Measurements from ENCODE around the gene OR11G2. TPM values are rescaled to one million over a fixed set of nuclear protein-coding genes. Genes with fewer than 3 reads are reported as not detected.
A peak's percentile ranks its signal among the peaks of the same experiment; 100 is the strongest.
"Not testable (repeated sequence)": the region's sequence is repeated elsewhere in the genome, so short reads cannot be mapped to it uniquely, and the experiment has no call there.

Gene OR11G2
- total and polyA plus RNA-seq, 2 experiments from 2014 or later = not detected

DNA sequence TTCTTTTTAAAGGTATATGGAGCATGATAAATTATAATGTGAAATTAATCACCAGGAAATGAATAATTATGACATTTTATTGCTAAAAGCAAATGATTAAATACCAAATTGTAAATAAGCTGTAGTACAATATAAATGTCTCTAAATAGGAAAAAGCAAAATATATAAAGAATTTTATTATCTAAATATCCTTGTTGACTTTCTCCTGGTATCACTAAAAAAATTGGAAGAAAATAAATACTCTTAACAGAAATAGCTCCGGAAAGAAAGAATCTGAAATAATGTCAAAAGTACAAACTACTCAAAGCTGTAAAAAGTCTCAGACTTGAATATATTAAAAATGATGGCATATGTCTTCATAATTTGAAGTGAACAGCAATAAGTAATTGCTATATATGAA, 38.0 kb downstream of the OR11G2 start, which contains the start of gene OR11H7 (continued):
- TF ChIP-seq, protein P1, sequence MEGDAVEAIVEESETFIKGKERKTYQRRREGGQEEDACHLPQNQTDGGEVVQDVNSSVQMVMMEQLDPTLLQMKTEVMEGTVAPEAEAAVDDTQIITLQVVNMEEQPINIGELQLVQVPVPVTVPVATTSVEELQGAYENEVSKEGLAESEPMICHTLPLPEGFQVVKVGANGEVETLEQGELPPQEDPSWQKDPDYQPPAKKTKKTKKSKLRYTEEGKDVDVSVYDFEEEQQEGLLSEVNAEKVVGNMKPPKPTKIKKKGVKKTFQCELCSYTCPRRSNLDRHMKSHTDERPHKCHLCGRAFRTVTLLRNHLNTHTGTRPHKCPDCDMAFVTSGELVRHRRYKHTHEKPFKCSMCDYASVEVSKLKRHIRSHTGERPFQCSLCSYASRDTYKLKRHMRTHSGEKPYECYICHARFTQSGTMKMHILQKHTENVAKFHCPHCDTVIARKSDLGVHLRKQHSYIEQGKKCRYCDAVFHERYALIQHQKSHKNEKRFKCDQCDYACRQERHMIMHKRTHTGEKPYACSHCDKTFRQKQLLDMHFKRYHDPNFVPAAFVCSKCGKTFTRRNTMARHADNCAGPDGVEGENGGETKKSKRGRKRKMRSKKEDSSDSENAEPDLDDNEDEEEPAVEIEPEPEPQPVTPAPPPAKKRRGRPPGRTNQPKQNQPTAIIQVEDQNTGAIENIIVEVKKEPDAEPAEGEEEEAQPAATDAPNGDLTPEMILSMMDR (conservative IDR thresholded peaks at IDR 0.05; ENCODE audit: low read depth in 2 of 2) = no peak
- TF ChIP-seq POLR2AphosphoS5 (IDR thresholded peaks at IDR 0.05; ENCODE audit: low read depth) (no peak), STAT1 (IDR thresholded peaks at IDR 0.05; ENCODE audit: unreplicated experiment) (no peak), EZH2phosphoT487 (IDR thresholded peaks at IDR 0.05; ENCODE audit: unreplicated experiment) (no peak)

- H3K27me3 ChIP-seq (ENCODE audit: insufficient read depth); H3K27me3 Mint-ChIP-seq (ENCODE audit: insufficient read depth, low read depth, poor library complexity); H3K27ac Mint-ChIP-seq: not testable (repeated sequence)
These were observed 44.7 kb downstream of the OR11G2 start for GRCh38 chr14:20235415-20235814.

DNA sequence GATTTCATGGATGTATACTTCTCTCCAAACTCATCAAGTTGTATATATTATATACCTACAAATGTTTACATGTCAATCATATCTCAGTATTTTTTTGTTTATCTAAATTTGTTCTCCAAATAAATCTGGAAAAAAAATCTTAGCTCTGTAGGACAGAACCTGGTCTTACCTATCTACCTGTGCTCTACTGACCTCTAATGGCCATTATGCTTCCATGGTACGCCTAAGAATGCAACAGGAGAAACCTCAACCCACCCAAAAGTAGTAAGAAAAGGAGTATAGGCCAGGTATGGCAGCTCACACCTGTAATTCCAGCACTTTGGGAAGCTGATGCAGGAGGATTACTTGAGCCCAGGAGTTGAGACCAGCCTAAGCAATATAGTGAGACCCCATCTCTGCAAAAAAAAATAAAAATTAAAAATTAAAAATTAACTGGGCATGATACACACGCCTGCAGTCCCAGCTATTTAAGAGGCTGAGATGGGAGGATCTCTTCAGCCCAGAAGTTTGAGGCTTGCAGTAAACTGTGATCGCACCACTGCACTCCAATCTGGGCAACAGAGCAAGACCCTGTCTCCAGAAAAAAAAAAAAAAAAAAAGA, 57.0 kb downstream of the OR11G2 start:
- H3K27ac Mint-ChIP-seq = no peak overlapping the region
- Histone ChIP-seq H3K4me3 (no peak overlapping the region), H3K27ac (ENCODE audit: low read depth) (no peak overlapping the region), H2AFZ (no peak overlapping the region), H3K4me2 (no peak overlapping the region), H4K20me1 (replicated peaks; ENCODE audit: insufficient read depth) (no peaks in the 10 kb centered on the region), H3K27me3 (ENCODE audit: insufficient read depth) (no peaks in the 10 kb centered on the region), H3F3A (replicated peaks; ENCODE audit: low read depth) (no peaks in the 10 kb centered on the region), H3K36me3 (ENCODE audit: insufficient read depth) (peaks cover 4% of the 10 kb centered on the region; the same call in 1 of the 2 replicates), H3K79me2 (replicated peaks; ENCODE audit: insufficient read depth) (no peaks in the 10 kb centered on the region), H3K4me1 (ENCODE audit: insufficient read depth) (no peaks in the 10 kb centered on the region), H3K9me2 (ENCODE audit: insufficient read depth) (no peaks in the 10 kb centered on the region)
- no peaks in the 10 kb centered on the region for H3K27me3 Mint-ChIP-seq (ENCODE audit: insufficient read depth, low read depth, poor library complexity)
- H3K36me3 Mint-ChIP-seq (ENCODE audit: low read depth) = peaks cover 11% of the 10 kb centered on the region; the same call in 2 of the 3 replicates
- ATAC-seq (no peak), DNase-seq (ENCODE audit: low spot score) (peak; percentile 66)
- TF ChIP-seq CREB1 (CRISPR knock-in tag; IDR thresholded peaks at IDR 0.05; ENCODE audit: low read depth) (no peak), POLR2AphosphoS5 (IDR thresholded peaks at IDR 0.05; ENCODE audit: low read depth) (no peak), EZH2 (IDR thresholded peaks at IDR 0.05; ENCODE audit: low read depth, unreplicated experiment) (no peak)
- TF ChIP-seq, protein P1 (conservative IDR thresholded peaks at IDR 0.05; ENCODE audit: low read depth in 2 of 2) = peak; percentile 36 to 69
- H3K9me3 Mint-ChIP-seq = peaks cover 71% of the 10 kb centered on the region
- no peaks in the 10 kb centered on the region for H3K4me1 Mint-ChIP-seq
- H3K4me3 Mint-ChIP-seq = no peak overlapping the region

More at GRCh38 chr14:20235415-20235814, 44.7 kb downstream of the OR11G2 start:
- not testable (repeated sequence) for H3K36me3 ChIP-seq (ENCODE audit: insufficient read depth); H3K4me1 Mint-ChIP-seq; H3K9me2 ChIP-seq (ENCODE audit: insufficient read depth); H3K79me2 ChIP-seq (replicated peaks; ENCODE audit: insufficient read depth); H3K27ac ChIP-seq (ENCODE audit: low read depth); DNase-seq (ENCODE audit: low spot score); H4K20me1 ChIP-seq (replicated peaks; ENCODE audit: insufficient read depth); H3K4me3 ChIP-seq; H3K4me1 ChIP-seq (ENCODE audit: insufficient read depth); H3K4me3 Mint-ChIP-seq; H3K4me2 ChIP-seq; H2AFZ ChIP-seq; H3F3A ChIP-seq (replicated peaks; ENCODE audit: low read depth); ATAC-seq
- Mint-ChIP-seq H3K9me3 (peaks cover 41% of the 10 kb centered on the region), H3K36me3 (ENCODE audit: low read depth) (peaks cover 13% of the 10 kb centered on the region; the same call in 1 of the 3 replicates)

Small RNA genes within 50 kb of the gene (small RNA-seq; reads per million reads assigned to genes)
- not detected for gene GTF2IP22 (ENCODE audit: low replicate concordance)

Other genes with a start within 250 kb of the OR11G2 start
- not detected in 2 replicates for gene OR4K15, start 215.3 kb upstream of the OR11G2 start, total RNA-seq (2014; rRNA removed; shearing (Covaris generic))
- gene OR4K15, start 215.3 kb upstream of the OR11G2 start, polyA plus RNA-seq (2016; fragmentation: Nextera tagmentation; extraction: Ambion mirVana) = not detected in 2 replicates
- not detected in 2 replicates for gene OR4Q2, start 188.7 kb upstream of the OR11G2 start, total RNA-seq (2014; rRNA removed; shearing (Covaris generic))
- gene OR4Q2, start 188.7 kb upstream of the OR11G2 start, polyA plus RNA-seq (2016; fragmentation: Nextera tagmentation; extraction: Ambion mirVana) = not detected in 2 replicates
- gene OR4K14, start 171.6 kb upstream of the OR11G2 start, total RNA-seq (2014; rRNA removed; shearing (Covaris generic)) = not detected in 2 replicates
- gene OR4K14, start 171.6 kb upstream of the OR11G2 start, polyA plus RNA-seq (2016; fragmentation: Nextera tagmentation; extraction: Ambion mirVana) = not detected in 2 replicates
- gene OR4K13, start 154.9 kb upstream of the OR11G2 start, total RNA-seq (2014; rRNA removed; shearing (Covaris generic)) = not detected in 2 replicates
- not detected in 2 replicates for gene OR4K13, start 154.9 kb upstream of the OR11G2 start, polyA plus RNA-seq (2016; fragmentation: Nextera tagmentation; extraction: Ambion mirVana)
- gene OR4L1, start 130.9 kb upstream of the OR11G2 start, total RNA-seq (2014; rRNA removed; shearing (Covaris generic)) = not detected in 2 replicates
- gene OR4L1, start 130.9 kb upstream of the OR11G2 start, polyA plus RNA-seq (2016; fragmentation: Nextera tagmentation; extraction: Ambion mirVana) = not detected in 2 replicates
- gene OR4K17, start 80.2 kb upstream of the OR11G2 start, total RNA-seq (2014; rRNA removed; shearing (Covaris generic)) = not detected in 2 replicates
- not detected in 2 replicates for gene OR4K17, start 80.2 kb upstream of the OR11G2 start, polyA plus RNA-seq (2016; fragmentation: Nextera tagmentation; extraction: Ambion mirVana)
- gene OR4N5, start 52.1 kb upstream of the OR11G2 start, total RNA-seq (2014; rRNA removed; shearing (Covaris generic)) = not detected in 2 replicates
- gene OR4N5, start 52.1 kb upstream of the OR11G2 start, polyA plus RNA-seq (2016; fragmentation: Nextera tagmentation; extraction: Ambion mirVana) = not detected in 2 replicates
- not detected in 2 replicates for gene OR11H6, start 32.8 kb downstream of the OR11G2 start, total RNA-seq (2014; rRNA removed; shearing (Covaris generic))
- not detected in 2 replicates for gene OR11H6, start 32.8 kb downstream of the OR11G2 start, polyA plus RNA-seq (2016; fragmentation: Nextera tagmentation; extraction: Ambion mirVana)
- gene OR11H7, start 38.1 kb downstream of the OR11G2 start, total RNA-seq (2014; rRNA removed; shearing (Covaris generic)) = not detected in 2 replicates
- not detected in 2 replicates for gene OR11H7, start 38.1 kb downstream of the OR11G2 start, polyA plus RNA-seq (2016; fragmentation: Nextera tagmentation; extraction: Ambion mirVana)
- not detected in 2 replicates for gene OR11H4, start 48.4 kb downstream of the OR11G2 start, total RNA-seq (2014; rRNA removed; shearing (Covaris generic))
- gene OR11H4, start 48.4 kb downstream of the OR11G2 start, polyA plus RNA-seq (2016; fragmentation: Nextera tagmentation; extraction: Ambion mirVana) = not detected in 2 replicates
- 14.6 and 16.4 TPM in 2 replicates for gene TTC5, start 115.1 kb downstream of the OR11G2 start, total RNA-seq (2014; rRNA removed; shearing (Covaris generic))
- 9.3 and 11.9 TPM in 2 replicates for gene TTC5, start 115.1 kb downstream of the OR11G2 start, polyA plus RNA-seq (2016; fragmentation: Nextera tagmentation; extraction: Ambion mirVana)
- gene CCNB1IP1, start 142.4 kb downstream of the OR11G2 start, total RNA-seq (2014; rRNA removed; shearing (Covaris generic)) = 247 and 254 TPM in 2 replicates
- 108 and 110 TPM in 2 replicates for gene CCNB1IP1, start 142.4 kb downstream of the OR11G2 start, polyA plus RNA-seq (2016; fragmentation: Nextera tagmentation; extraction: Ambion mirVana)
- gene PARP2, start 152.7 kb downstream of the OR11G2 start, total RNA-seq (2014; rRNA removed; shearing (Covaris generic)) = 27.0 and 27.8 TPM in 2 replicates
- gene PARP2, start 152.7 kb downstream of the OR11G2 start, polyA plus RNA-seq (2016; fragmentation: Nextera tagmentation; extraction: Ambion mirVana) = 39.5 and 42.7 TPM in 2 replicates
- gene TEP1, start 222.6 kb downstream of the OR11G2 start, total RNA-seq (2014; rRNA removed; shearing (Covaris generic)) = 8.5 and 12.9 TPM in 2 replicates
- gene TEP1, start 222.6 kb downstream of the OR11G2 start, polyA plus RNA-seq (2016; fragmentation: Nextera tagmentation; extraction: Ambion mirVana) = 3.0 and 3.2 TPM in 2 replicates
- gene KLHL33, start 245.3 kb downstream of the OR11G2 start, total RNA-seq (2014; rRNA removed; shearing (Covaris generic)) = 0.12 and 0.35 TPM in 2 replicates
- 0.09 and 0.15 TPM in 2 replicates for gene KLHL33, start 245.3 kb downstream of the OR11G2 start, polyA plus RNA-seq (2016; fragmentation: Nextera tagmentation; extraction: Ambion mirVana)